ENCODE measurements around the gene MICAL3.

Gene MICAL3

GRCh38 chr22:17802822-17803221, 221.5 kb downstream of the MICAL3 start:
- DNase-seq (ENCODE audit: low spot score) = no peak
- no peak for FAIRE-seq

GRCh38 chr22:17802411-17802810, 221.9 kb downstream of the MICAL3 start:
- DNase-seq (ENCODE audit: low spot score) (no peak), FAIRE-seq (no peak)

- DNase-seq (ENCODE audit: low spot score) (no peak), FAIRE-seq (no peak)
These were observed 226.4 kb downstream of the MICAL3 start for GRCh38 chr22:17797721-17798559.

GRCh38 chr22:17796695-17797094, 227.7 kb downstream of the MICAL3 start:
- FAIRE-seq = no peak

GRCh38 chr22:17795661-17796548, 228.5 kb downstream of the MICAL3 start:
- FAIRE-seq (no peak), DNase-seq (ENCODE audit: low spot score) (no peak)

More at GRCh38 chr22:17796695-17797094, 227.7 kb downstream of the MICAL3 start:
- no peak for DNase-seq (ENCODE audit: low spot score)

- DNase-seq (ENCODE audit: low spot score) = no peak
- no peak for FAIRE-seq
These were observed 229.4 kb downstream of the MICAL3 start for GRCh38 chr22:17794726-17795542.

GRCh38 chr22:17792854-17793434, 231.4 kb downstream of the MICAL3 start:
- no peak for FAIRE-seq

GRCh38 chr22:17792299-17792698, 232.1 kb downstream of the MICAL3 start:
- no peak for FAIRE-seq
- DNase-seq (ENCODE audit: low spot score) = no peak

More at GRCh38 chr22:17792854-17793434, 231.4 kb downstream of the MICAL3 start:
- no peak for DNase-seq (ENCODE audit: low spot score)

- FAIRE-seq (no peak), DNase-seq (ENCODE audit: low spot score) (no peak)
These were observed 233.2 kb downstream of the MICAL3 start for GRCh38 chr22:17791196-17791595.

GRCh38 chr22:17789379-17790200, 234.8 kb downstream of the MICAL3 start:
- DNase-seq (ENCODE audit: low spot score) (no peak), FAIRE-seq (no peak)

- DNase-seq (ENCODE audit: low spot score) = no peak
- FAIRE-seq = no peak
These were observed 235.6 kb downstream of the MICAL3 start for GRCh38 chr22:17788528-17789378.

GRCh38 chr22:17787716-17788330, 236.5 kb downstream of the MICAL3 start:
- no peak for FAIRE-seq
- no peak for DNase-seq (ENCODE audit: low spot score)

GRCh38 chr22:17787241-17787640, 237.1 kb downstream of the MICAL3 start:
- no peak for DNase-seq (ENCODE audit: low spot score)
- no peak for FAIRE-seq

- FAIRE-seq = no peak
- DNase-seq (ENCODE audit: low spot score) = no peak
These were observed 237.8 kb downstream of the MICAL3 start for GRCh38 chr22:17786435-17787161.

GRCh38 chr22:17785185-17786184, 238.9 kb downstream of the MICAL3 start:
- FAIRE-seq (no peak), DNase-seq (ENCODE audit: low spot score) (no peak)

- FAIRE-seq (no peak), DNase-seq (ENCODE audit: low spot score) (no peak)
These were observed 239.6 kb downstream of the MICAL3 start for GRCh38 chr22:17784776-17785175.

Measured in RCC 7860 (cell line).